ENCODE measurements around the gene ITGB3BP. TPM values are rescaled to one million over a fixed set of nuclear protein-coding genes. Genes with fewer than 3 reads are reported as not detected.
A peak's percentile ranks its signal among the peaks of the same experiment; 100 is the strongest.

Gene ITGB3BP
- total RNA-seq, 1 donor from 2014 or later, result 31.5 TPM

DNA sequence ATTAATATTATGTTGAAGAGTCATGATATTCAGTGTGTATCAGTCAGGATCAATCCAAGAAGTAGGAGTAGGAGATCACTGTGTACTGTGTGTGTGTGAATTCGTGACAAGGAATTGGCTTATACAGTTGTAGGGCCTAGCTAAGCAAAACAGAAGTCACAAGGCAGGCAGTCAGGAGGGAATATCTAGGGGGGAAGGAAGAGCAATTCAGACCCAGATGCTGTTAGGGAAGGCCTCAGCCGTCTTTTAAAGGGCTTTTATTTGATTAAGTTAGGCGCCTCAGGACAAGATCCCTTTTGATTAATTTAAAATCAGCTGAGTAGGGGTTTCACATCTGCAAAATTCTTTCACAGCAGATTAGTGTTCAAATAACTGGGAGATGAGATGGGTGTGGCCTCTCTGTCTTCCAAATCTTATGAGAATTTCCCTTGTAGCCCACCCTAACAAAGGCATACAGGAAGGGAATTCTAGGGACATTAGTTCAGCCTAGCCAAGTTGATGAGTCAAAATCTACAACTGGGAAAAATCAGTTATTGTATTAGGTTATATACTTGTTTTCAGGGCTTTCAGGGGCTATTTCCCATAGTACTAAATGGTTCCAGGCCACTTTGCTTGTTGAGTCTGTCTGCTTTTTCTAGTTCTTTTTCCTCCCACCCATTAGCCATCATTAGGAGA, 108.2 kb downstream of the ITGB3BP start:
- DNase-seq, result peak; percentile 9

DNA sequence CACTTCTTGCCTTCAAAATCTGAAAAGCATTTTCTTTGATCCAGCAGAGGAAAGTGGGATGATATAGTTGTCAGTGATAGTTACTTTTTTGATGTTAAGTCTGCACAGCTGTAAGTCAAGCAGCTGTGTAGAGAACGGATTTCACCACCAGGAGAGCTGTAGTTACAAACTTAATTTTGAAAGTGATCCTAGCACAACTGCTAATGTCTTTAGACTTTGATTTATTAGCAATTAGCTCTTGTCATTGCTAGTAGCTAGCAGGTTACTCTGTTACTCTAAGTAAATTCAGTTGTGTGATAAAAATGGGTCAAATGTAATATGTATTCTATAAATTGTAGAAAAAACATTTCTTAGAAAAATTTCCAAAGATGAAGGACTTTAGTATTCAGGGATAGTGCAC, 109.6 kb downstream of the ITGB3BP start:
- no peak for DNase-seq

- peak; percentile 37 for DNase-seq
Observed at GRCh38 chr1:63411066-63411465, 112.0 kb downstream of the ITGB3BP start.

- DNase-seq, result peak; percentile 50
Observed at GRCh38 chr1:63408331-63408730, 114.7 kb downstream of the ITGB3BP start.

GRCh38 chr1:63407002-63407401, 116.0 kb downstream of the ITGB3BP start:
- no peak for DNase-seq

- DNase-seq, result no peak
Observed at GRCh38 chr1:63405987-63406386, 117.0 kb downstream of the ITGB3BP start.

- DNase-seq, result no peak
Observed at GRCh38 chr1:63405021-63405420, 118.0 kb downstream of the ITGB3BP start.

DNA sequence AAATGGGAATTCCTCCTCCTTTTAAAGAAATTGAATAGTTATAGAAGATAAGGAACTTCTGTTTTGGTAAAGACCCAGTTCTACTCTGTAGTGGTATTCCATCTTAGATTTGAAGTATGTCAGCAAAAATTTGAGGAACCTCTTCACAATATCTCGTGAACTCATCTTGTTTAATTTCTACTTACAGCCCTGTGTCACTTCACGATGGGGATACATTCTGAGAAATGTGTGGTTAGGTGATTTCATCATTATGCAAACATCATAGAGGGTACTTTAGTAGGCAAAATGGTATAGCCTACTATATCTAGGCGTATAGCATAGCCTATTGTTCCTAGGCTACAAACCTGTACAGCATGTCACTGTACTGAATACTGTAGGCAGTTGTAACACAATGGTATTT, 119.6 kb downstream of the ITGB3BP start:
- no peak for DNase-seq

DNA sequence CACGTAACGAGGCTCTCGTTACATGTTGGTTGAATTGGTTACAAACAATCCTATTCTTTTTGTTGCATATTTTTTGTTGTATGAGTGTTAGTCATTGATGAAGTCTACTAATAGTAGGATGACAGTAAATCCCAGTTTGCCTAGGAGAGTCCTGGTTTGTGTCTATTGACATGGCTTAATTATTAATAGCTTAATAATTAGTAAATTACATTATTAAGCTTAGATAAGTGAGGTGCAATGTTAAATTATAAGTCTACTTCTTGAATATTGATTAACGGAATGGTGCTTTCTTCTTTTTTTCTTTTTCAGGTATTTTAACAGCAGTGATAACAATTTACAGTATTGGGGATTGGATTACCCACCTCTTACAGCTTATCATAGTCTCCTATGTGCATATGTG, 121.1 kb downstream of the ITGB3BP start:
- DNase-seq, result no peak

Small RNA genes within 50 kb of the gene (small RNA-seq; reads per million reads assigned to genes)
- gene RF02105 (ENCODE audit: low replicate concordance), result not detected
- not detected for gene RF02106 (ENCODE audit: low replicate concordance)
- gene RF02107 (ENCODE audit: low replicate concordance), result not detected
- gene RF02108 (ENCODE audit: low replicate concordance), result not detected
- not detected for gene RF02109 (ENCODE audit: low replicate concordance)
- gene RF02110 (ENCODE audit: low replicate concordance), result not detected
- gene RN7SL488P (ENCODE audit: low replicate concordance), result not detected
- gene RNU7-123P (ENCODE audit: low replicate concordance), result not detected

Other genes with a start within 250 kb of the ITGB3BP start
- gene FOXD3, start 200.7 kb downstream of the ITGB3BP start, total RNA-seq, result 1.9 TPM
- gene ALG6, start 155.6 kb downstream of the ITGB3BP start, total RNA-seq, result 32.7 TPM
- gene EFCAB7, start 300 bp upstream of the ITGB3BP start, total RNA-seq, result 13.5 TPM
- gene PGM1, start 70.2 kb upstream of the ITGB3BP start, total RNA-seq, result 52.6 TPM

Measured in skin of body (tissue), 3 donors.